Central memory CD8-positive, alpha-beta T cell (primary cell): ENCODE data around the gene ACADM.
"Not testable (repeated sequence)": the region's sequence is repeated elsewhere in the genome, so short reads cannot be mapped to it uniquely, and the experiment has no call there.

ENCODE experiments used
- ATAC-seq: fragments of 150-1000 bp; cut with Tn5 transposase; replicated peaks from 2 replicates; pipeline ENCODE4 v1.10.0; 2022; ENCODE audit warnings: mild to moderate bottlenecking, moderate FRiP score, moderate number of reproducible peaks; ENCODE audit not compliant: poor library complexity, severe bottlenecking; ENCODE audit errors: extremely low read depth
- DNase-seq, 2 donors: peaks; one replicate each; pipeline ENCODE4 v3.0.0; 2021; ENCODE audit warnings: low spot score in 2 of 2
- H3K27ac Mint-ChIP-seq: one replicate; pipeline ENCODE4 v1.8.0; 2022; ENCODE audit warnings: low read depth, mild to moderate bottlenecking, moderate library complexity, mixed read lengths
- H3K27me3 Mint-ChIP-seq: one replicate; pipeline ENCODE4 v1.8.0; 2022; ENCODE audit warnings: mixed read lengths
- H3K36me3 Mint-ChIP-seq: one replicate; pipeline ENCODE4 v1.8.0; 2022; ENCODE audit warnings: mild to moderate bottlenecking, moderate library complexity, mixed read lengths; ENCODE audit not compliant: insufficient read depth
- H3K4me1 Mint-ChIP-seq: one replicate; pipeline ENCODE4 v1.8.0; 2022; ENCODE audit warnings: mixed read lengths
- H3K4me3 Mint-ChIP-seq: one replicate; pipeline ENCODE4 v1.8.0; 2022; ENCODE audit warnings: mild to moderate bottlenecking, moderate library complexity, mixed read lengths
- H3K9me3 Mint-ChIP-seq: one replicate; pipeline ENCODE4 v1.8.0; 2022; ENCODE audit warnings: mixed read lengths

The ACADM gene

DNA sequence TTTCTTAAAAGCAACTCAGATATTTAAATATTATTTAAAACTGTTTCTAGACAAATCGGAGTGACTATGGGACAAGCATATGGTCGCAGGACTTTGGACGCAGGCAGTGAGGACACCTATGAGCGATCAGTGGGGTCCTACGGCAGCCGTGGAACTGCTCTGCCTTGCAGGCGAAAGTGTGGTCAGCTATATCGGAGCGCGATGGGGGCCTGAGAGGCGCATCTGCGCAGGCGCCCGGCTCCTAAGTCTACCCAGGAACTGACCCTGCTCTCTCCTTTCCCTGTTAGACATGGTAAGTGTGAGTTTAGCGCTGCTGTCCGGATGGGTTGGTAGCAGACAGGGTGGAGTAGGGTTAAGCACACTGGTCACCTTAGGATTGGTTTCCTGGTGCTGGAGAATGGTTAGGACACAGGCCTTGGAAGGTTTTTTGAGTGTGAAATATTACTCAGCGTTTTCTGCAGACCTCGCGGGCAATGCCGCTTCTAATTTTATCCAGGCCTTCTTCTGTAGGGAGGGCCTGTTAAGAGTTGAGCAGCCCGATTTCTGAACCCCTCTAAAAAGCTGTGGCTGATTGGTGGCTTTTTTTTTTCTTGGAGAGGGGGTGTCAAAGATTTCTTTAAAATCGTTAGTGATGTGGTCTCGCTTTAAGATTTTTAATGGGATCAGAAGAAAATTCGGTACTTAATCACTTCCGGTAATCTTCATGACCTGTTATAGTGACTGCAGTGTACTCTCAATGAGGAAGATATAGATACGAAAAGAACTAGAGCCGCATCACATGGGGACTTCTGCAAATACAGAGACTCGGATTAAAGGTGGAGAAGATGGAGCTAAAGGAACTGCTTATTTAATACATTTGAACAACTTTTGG is 61.7 kb downstream of the ACADM start, which contains the start of gene RABGGTB:
RABGGTB (plus strand) TSS at position 274 of the 871 bp plus-strand sequence; CDS start at position 290, 16 bp downstream.
- Mint-ChIP-seq H3K9me3 (no peaks in the 10 kb centered on the region), H3K4me3 (peak within 1 kb of the TSS; percentile 91), H3K27ac (peak within 1 kb of the TSS; percentile 96), H3K4me1 (peaks cover 66% of the 10 kb centered on the region), H3K36me3 (peaks cover 39% of the 10 kb centered on the region), H3K27me3 (no peaks in the 10 kb centered on the region)
- DNase-seq = peak; percentile 91 to 92
- ATAC-seq = peak; percentile 74

DNA sequence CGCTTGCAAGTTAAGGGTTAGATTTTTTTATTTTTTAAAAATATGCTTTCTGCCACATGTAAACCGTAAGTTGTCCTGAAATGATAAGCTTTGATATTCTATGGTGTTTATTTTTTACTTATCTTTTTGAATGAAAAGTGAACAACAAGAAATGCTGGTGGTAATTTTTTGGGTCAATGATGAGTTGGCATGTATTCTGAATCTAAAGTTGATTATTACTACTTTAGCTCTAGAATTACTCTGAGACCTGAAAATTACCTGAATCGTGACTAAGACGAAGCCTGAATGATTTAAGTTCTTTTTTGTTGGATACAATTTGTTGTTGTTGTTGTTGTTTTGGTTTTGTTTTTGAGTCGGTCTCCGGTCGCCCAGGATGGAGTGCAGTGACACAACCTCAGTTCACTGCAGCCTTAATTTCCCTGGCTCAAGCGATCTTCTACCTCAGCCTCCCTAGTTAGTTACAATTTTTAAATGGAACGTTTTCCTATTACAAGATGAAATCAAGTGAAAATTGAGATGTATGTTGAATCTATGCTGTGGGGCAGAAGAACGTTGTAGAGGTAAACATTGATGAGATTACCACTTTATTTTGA is 62.5 kb downstream of the ACADM start:
- H3K27ac Mint-ChIP-seq = peak overlapping the region; percentile 96
- no peak for DNase-seq
- no peaks in the 10 kb centered on the region for H3K9me3 Mint-ChIP-seq
- ATAC-seq = no peak
- H3K36me3 Mint-ChIP-seq = peaks cover 46% of the 10 kb centered on the region
- H3K4me3 Mint-ChIP-seq = peak overlapping the region; percentile 91
- H3K4me1 Mint-ChIP-seq = peaks cover 74% of the 10 kb centered on the region
- H3K27me3 Mint-ChIP-seq = no peaks in the 10 kb centered on the region

- Mint-ChIP-seq H3K36me3 (peaks cover 51% of the 10 kb centered on the region), H3K27me3 (no peaks in the 10 kb centered on the region), H3K4me3 (peak overlapping the region; percentile 91), H3K9me3 (no peaks in the 10 kb centered on the region), H3K27ac (peak overlapping the region; percentile 96), H3K4me1 (peaks cover 75% of the 10 kb centered on the region)
- ATAC-seq (no peak), DNase-seq (no peak)
These were observed 63.0 kb downstream of the ACADM start for GRCh38 chr1:75787524-75787923.

- Mint-ChIP-seq H3K4me1 (peaks cover 77% of the 10 kb centered on the region), H3K27ac (peak overlapping the region; percentile 92), H3K36me3 (peaks cover 70% of the 10 kb centered on the region), H3K27me3 (no peaks in the 10 kb centered on the region), H3K9me3 (no peaks in the 10 kb centered on the region), H3K4me3 (peak overlapping the region; percentile 91)
- DNase-seq (no peak), ATAC-seq (no peak)
These were observed 65.5 kb downstream of the ACADM start for GRCh38 chr1:75789988-75790387.

- Mint-ChIP-seq H3K4me1 (peaks cover 67% of the 10 kb centered on the region), H3K27me3 (no peaks in the 10 kb centered on the region), H3K36me3 (peaks cover 77% of the 10 kb centered on the region), H3K4me3 (peak overlapping the region; percentile 91), H3K9me3 (no peaks in the 10 kb centered on the region), H3K27ac (peak overlapping the region; percentile 92)
- no peak for DNase-seq
- ATAC-seq = no peak
These were observed 66.5 kb downstream of the ACADM start for GRCh38 chr1:75791022-75791421.

GRCh38 chr1:75792091-75792490 is 67.6 kb downstream of the ACADM start:
- Mint-ChIP-seq H3K4me1 (peaks cover 57% of the 10 kb centered on the region), H3K9me3 (no peaks in the 10 kb centered on the region), H3K27me3 (no peaks in the 10 kb centered on the region), H3K36me3 (peaks cover 80% of the 10 kb centered on the region), H3K27ac (peak overlapping the region; percentile 92), H3K4me3 (no peak overlapping the region)
- ATAC-seq (no peak), DNase-seq (no peak)

- DNase-seq = no peak
- ATAC-seq = no peak
- H3K9me3 Mint-ChIP-seq = no peaks in the 10 kb centered on the region
- no peak overlapping the region for H3K27ac Mint-ChIP-seq
- no peak overlapping the region for H3K4me3 Mint-ChIP-seq
- H3K36me3 Mint-ChIP-seq = peaks cover 71% of the 10 kb centered on the region
- no peaks in the 10 kb centered on the region for H3K27me3 Mint-ChIP-seq
- H3K4me1 Mint-ChIP-seq = peaks cover 34% of the 10 kb centered on the region
These were observed 69.9 kb downstream of the ACADM start for GRCh38 chr1:75794382-75794781.

DNA sequence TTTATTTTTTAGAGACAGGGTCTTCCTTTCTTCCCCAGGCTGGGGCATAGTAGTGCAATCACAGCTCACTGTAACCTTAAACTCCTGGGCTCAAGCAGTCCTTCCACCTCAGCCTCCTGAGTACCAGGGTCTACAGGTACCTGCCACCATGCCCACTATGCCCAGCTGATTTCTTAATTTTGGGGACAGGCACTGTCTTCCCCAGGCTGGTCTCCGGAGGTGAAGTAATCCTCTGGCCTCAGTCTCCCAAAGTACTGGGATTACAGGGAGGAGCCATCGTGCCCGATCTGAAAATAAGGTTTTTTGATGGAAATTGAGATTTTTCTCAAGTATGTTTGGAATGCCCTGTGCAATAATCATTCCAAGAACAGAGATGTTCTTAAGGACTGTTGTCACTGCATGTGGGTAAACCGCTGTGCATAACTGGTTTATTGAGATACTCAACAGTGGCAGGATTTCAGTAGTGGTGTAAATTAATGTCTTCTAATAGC is 71.2 kb downstream of the ACADM start:
- ATAC-seq (no peak), DNase-seq (no peak)
- Mint-ChIP-seq H3K27ac (no peak overlapping the region), H3K27me3 (no peaks in the 10 kb centered on the region), H3K36me3 (peaks cover 59% of the 10 kb centered on the region), H3K4me1 (peaks cover 21% of the 10 kb centered on the region), H3K4me3 (no peak overlapping the region), H3K9me3 (no peaks in the 10 kb centered on the region)

- Mint-ChIP-seq H3K36me3 (peaks cover 50% of the 10 kb centered on the region), H3K4me1 (peaks cover 12% of the 10 kb centered on the region), H3K9me3 (no peaks in the 10 kb centered on the region), H3K27ac (no peak within 1 kb of the TSS), H3K4me3 (no peak within 1 kb of the TSS), H3K27me3 (no peaks in the 10 kb centered on the region)
- no peak for DNase-seq
- no peak for ATAC-seq
These were observed 72.1 kb downstream of the ACADM start, which contains the start of gene MSH4 for GRCh38 chr1:75796376-75797272. Gene MSH4 (plus strand): TSS chr1:75796882. CDS start chr1:75796986, 104 bp downstream.

- H3K27ac Mint-ChIP-seq = no peak overlapping the region
- no peak for ATAC-seq
- H3K27me3 Mint-ChIP-seq = no peaks in the 10 kb centered on the region
These were observed 72.7 kb downstream of the ACADM start for GRCh38 chr1:75797273-75797588.

GRCh38 chr1:75797606-75798216 is 73.2 kb downstream of the ACADM start:
- Mint-ChIP-seq H3K36me3 (peaks cover 40% of the 10 kb centered on the region), H3K4me3 (no peak overlapping the region), H3K27ac (no peak overlapping the region), H3K4me1 (peaks cover 8% of the 10 kb centered on the region), H3K27me3 (no peaks in the 10 kb centered on the region), H3K9me3 (no peaks in the 10 kb centered on the region)
- ATAC-seq (no peak), DNase-seq (no peak)

More at GRCh38 chr1:75797273-75797588, 72.7 kb downstream of the ACADM start:
- Mint-ChIP-seq H3K4me3 (no peak overlapping the region), H3K4me1 (peaks cover 8% of the 10 kb centered on the region), H3K9me3 (no peaks in the 10 kb centered on the region), H3K36me3 (peaks cover 45% of the 10 kb centered on the region)
- no peak for DNase-seq

DNA sequence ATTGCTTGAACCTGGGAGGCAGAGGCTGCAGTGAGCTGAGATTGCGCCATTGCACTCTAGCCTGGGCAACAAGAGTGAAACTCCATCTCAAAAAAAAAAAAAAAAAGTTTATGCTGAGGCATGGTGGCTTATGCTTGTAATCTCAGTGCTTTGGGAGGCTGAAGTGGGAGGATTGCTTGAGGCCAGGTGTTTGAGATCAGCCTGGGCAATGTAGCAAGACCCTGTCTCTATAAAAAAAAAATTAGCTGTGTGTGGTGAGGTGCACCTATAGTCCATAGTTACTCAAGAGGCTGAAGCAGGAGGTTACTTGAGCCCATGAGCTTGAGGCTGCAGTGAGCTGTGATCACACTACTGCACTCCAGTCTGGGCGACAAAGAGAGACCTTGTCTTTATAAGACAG is 77.0 kb downstream of the ACADM start:
- H3K4me3 Mint-ChIP-seq, H3K9me3 Mint-ChIP-seq, H3K4me1 Mint-ChIP-seq, DNase-seq, H3K27me3 Mint-ChIP-seq, ATAC-seq, H3K27ac Mint-ChIP-seq, H3K36me3 Mint-ChIP-seq: not testable (repeated sequence)
